Keratinocyte (primary cell): ENCODE measurements around the gene RNU5B-1. TPM values are rescaled to one million over a fixed set of nuclear protein-coding genes. Genes with fewer than 3 reads are reported as not detected.

Experiments
- DNase-seq: peaks from one replicate; pipeline ENCODE4 v3.0.0-alpha.2; 2011; ENCODE audit warnings: low read depth, missing footprints, low spot score
- FAIRE-seq: peaks from 2 replicates; lab custom pipeline; 2011; peaks lifted over from hg19 to GRCh38; lab: Jason Lieb, UNC
- H2AFZ ChIP-seq: 2 replicates; pipeline ENCODE4 v1.6.0; 2012; ENCODE audit warnings: low read length, control low read depth, inconsistent platforms; ENCODE audit not compliant: control insufficient read depth
- H3K27ac ChIP-seq: 2 replicates; pipeline ENCODE4 v1.5.1; 2011; ENCODE audit warnings: low read length; ENCODE audit not compliant: control insufficient read depth, insufficient read depth
- H3K27me3 ChIP-seq: 3 replicates; pipeline ENCODE4 v1.6.0; 2011; ENCODE audit warnings: low read length; ENCODE audit not compliant: control insufficient read depth, insufficient read depth; ENCODE audit errors: extremely low read depth
- H3K36me3 ChIP-seq, 2 experiments: 2 replicates in 1 of 2; 3 replicates in 1 of 2; pipeline ENCODE4 v1.5.1; 2011; ENCODE audit warnings: low read length in 2 of 2, mild to moderate bottlenecking in 1 of 2; ENCODE audit not compliant: control insufficient read depth in 2 of 2, insufficient read depth in 2 of 2; ENCODE audit errors: extremely low read depth in 1 of 2
- H3K4me1 ChIP-seq: 3 replicates; pipeline ENCODE4 v1.5.1; 2011; ENCODE audit warnings: low read length; ENCODE audit not compliant: control insufficient read depth, insufficient read depth; ENCODE audit errors: extremely low read depth
- H3K4me2 ChIP-seq: 3 replicates; pipeline ENCODE4 v1.6.0; 2011; ENCODE audit warnings: low read depth, low read length; ENCODE audit not compliant: control insufficient read depth, insufficient read depth; ENCODE audit errors: extremely low read depth
- H3K4me3 ChIP-seq, 3 experiments: fragments of 200-600 bp in 1 of 3; sonication (generic) in 1 of 3; 2 replicates in 2 of 3; 3 replicates in 1 of 3; pipeline ENCODE4 v1.5.1; 2011 to 2016; ENCODE audit warnings: low read length in 3 of 3, mild to moderate bottlenecking in 3 of 3, control low read depth in 2 of 3, inconsistent platforms in 1 of 3, low read depth in 1 of 3, mixed read lengths in 1 of 3, mixed run types in 1 of 3, moderate library complexity in 1 of 3; ENCODE audit not compliant: control insufficient read depth in 2 of 3, insufficient read depth in 2 of 3; ENCODE audit errors: extremely low read depth in 1 of 3
- H3K79me2 ChIP-seq: 2 replicates; pipeline ENCODE4 v1.6.0; 2012; ENCODE audit warnings: low read length; ENCODE audit not compliant: control insufficient read depth, insufficient read depth
- H3K9ac ChIP-seq: 3 replicates; pipeline ENCODE4 v1.6.0; 2011; ENCODE audit warnings: low read length; ENCODE audit not compliant: control insufficient read depth, insufficient read depth; ENCODE audit errors: extremely low read depth
- H3K9me1 ChIP-seq: 3 replicates; pipeline ENCODE4 v1.6.0; 2011; ENCODE audit warnings: low read length; ENCODE audit not compliant: control insufficient read depth, insufficient read depth; ENCODE audit errors: extremely low read depth
- H3K9me3 ChIP-seq: 2 replicates; pipeline ENCODE4 v1.5.1; 2012; ENCODE audit warnings: low read depth, low read length; ENCODE audit not compliant: control insufficient read depth
- H4K20me1 ChIP-seq: 3 replicates; pipeline ENCODE4 v1.6.0; 2011; ENCODE audit warnings: low read length; ENCODE audit not compliant: control insufficient read depth, insufficient read depth; ENCODE audit errors: extremely low read depth
- CTCF ChIP-seq, 3 experiments: IDR thresholded peaks in 1 of 3; conservative IDR thresholded peaks in 1 of 3; optimal IDR thresholded peaks in 1 of 3; 2 replicates in 2 of 3; 3 replicates in 1 of 3; pipeline versions ENCODE3 to v1.5.1; 2011; ENCODE audit warnings: low read length in 3 of 3, mild to moderate bottlenecking in 3 of 3, moderate library complexity in 2 of 3, control low read depth in 1 of 3, inconsistent platforms in 1 of 3; ENCODE audit not compliant: insufficient read depth in 2 of 3; ENCODE audit errors: extremely low read depth in 1 of 3
- EZH2 ChIP-seq: IDR thresholded peaks from one replicate; pipeline ENCODE4 v1.6.1; 2012; ENCODE audit warnings: inconsistent platforms, mild to moderate bottlenecking, low read length, moderate library complexity
- dilution Hi-C: fragments of 300-500 bp; cut with MboI; formaldehyde crosslinking; loops from one replicate; pipeline ENCODE4 v1.7.0; 2020; ENCODE audit warnings: low sequenced_read_pairs; ENCODE audit not compliant: extremely low pct_ligation_motif_present
- polyA plus RNA-seq, 5 experiments: library from polyadenylated mRNA; depleted of rRNA in 3 of 5; stranded (reverse) in 3 of 5; stranded (forward) in 1 of 5; unstranded in 1 of 5; fragments of >200 nt; gene quantifications; 1 replicate in 1 of 5; 2 replicates in 3 of 5; 3 replicates in 1 of 5; pipeline versions ENCODE4 v1.2.1 to v1.2.3, GENCODE V29; 2011 to 2012; ENCODE audit warnings: missing spikeins in 2 of 5, low read depth in 1 of 5, low replicate concordance in 1 of 5

RNU5B-1 gene
- polyA plus RNA-seq, 1 donor (not counting 4 experiments of a cell fraction or from before 2014, with no cell fraction given) = not detected

- Histone ChIP-seq H2AFZ (no peak overlapping the region), H3K9ac (no peak overlapping the region), H3K9me3 (no peaks in the 10 kb centered on the region), H3K4me2 (no peak overlapping the region), H4K20me1 (no peaks in the 10 kb centered on the region), H3K79me2 (no peaks in the 10 kb centered on the region), H3K27ac (no peak overlapping the region), H3K9me1 (no peaks in the 10 kb centered on the region), H3K4me3 (no peak overlapping the region), H3K27me3 (peaks cover 20% of the 10 kb centered on the region), H3K36me3 (no peaks in the 10 kb centered on the region), H3K4me1 (no peaks in the 10 kb centered on the region)
- dilution Hi-C loops = no loop called here
- no peak for TF ChIP-seq EZH2
- no peak for TF ChIP-seq CTCF (optimal IDR thresholded peaks at IDR 0.05 in 1 of 3, IDR thresholded peaks at IDR 0.05 in 1 of 3, conservative IDR thresholded peaks at IDR 0.05 in 1 of 3; ENCODE audit: extremely low read depth in 1 of 3, insufficient read depth in 2 of 3, low read length in 3 of 3)
- FAIRE-seq (no peak), DNase-seq (no peak)
Observed at GRCh38 chr15:65329984-65330735, 25.7 kb downstream of the RNU5B-1 start.

GRCh38 chr15:65330934-65331645 lies 26.6 kb downstream of the RNU5B-1 start:
- Histone ChIP-seq H3K4me2 (no peak overlapping the region), H3K9ac (no peak overlapping the region), H3K4me1 (no peaks in the 10 kb centered on the region), H3K9me1 (no peaks in the 10 kb centered on the region), H4K20me1 (no peaks in the 10 kb centered on the region), H3K27ac (no peak overlapping the region), H3K4me3 (no peak overlapping the region), H3K9me3 (no peaks in the 10 kb centered on the region), H3K36me3 (no peaks in the 10 kb centered on the region), H2AFZ (no peak overlapping the region), H3K79me2 (no peaks in the 10 kb centered on the region), H3K27me3 (peaks cover 29% of the 10 kb centered on the region)
- FAIRE-seq (no peak), DNase-seq (no peak)
- TF ChIP-seq CTCF (optimal IDR thresholded peaks at IDR 0.05 in 1 of 3, IDR thresholded peaks at IDR 0.05 in 1 of 3, conservative IDR thresholded peaks at IDR 0.05 in 1 of 3; ENCODE audit: extremely low read depth in 1 of 3, insufficient read depth in 2 of 3, low read length in 3 of 3) = no peak
- TF ChIP-seq EZH2 = no peak
- dilution Hi-C loops = no loop called here
